ENCODE results near the gene LIMK1. TPM values are rescaled to one million over a fixed set of nuclear protein-coding genes. Genes with fewer than 3 reads are reported as not detected.

Gene LIMK1
- total RNA-seq, 1 donor from 2014 or later, result 17.6 TPM

DNA sequence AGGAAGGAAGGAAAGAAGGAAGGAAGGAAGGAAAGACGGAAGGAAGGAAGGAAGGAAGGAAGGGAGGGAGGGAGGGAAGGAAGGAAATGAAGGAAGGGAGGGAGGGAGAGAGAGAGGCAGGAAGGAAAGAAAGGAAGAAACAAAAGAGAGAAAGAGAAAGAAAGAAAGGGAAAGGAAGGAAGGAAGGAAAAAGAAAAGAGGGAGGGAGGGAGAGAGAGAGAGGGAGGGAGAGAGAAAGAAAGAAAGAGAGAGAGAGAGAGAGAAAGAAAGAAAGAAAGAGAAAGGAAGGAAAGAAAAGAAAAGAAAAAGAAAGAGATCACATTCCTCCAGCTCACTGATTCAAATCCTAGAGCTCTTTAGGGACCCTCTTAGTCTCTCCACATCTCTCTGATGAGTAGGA is 31.0 kb upstream of the LIMK1 start:
- intact Hi-C loops (cut with DNase I), result no loop called here
- DNase-seq (ENCODE audit: low spot score), result no peak
- no peak for ATAC-seq

DNA sequence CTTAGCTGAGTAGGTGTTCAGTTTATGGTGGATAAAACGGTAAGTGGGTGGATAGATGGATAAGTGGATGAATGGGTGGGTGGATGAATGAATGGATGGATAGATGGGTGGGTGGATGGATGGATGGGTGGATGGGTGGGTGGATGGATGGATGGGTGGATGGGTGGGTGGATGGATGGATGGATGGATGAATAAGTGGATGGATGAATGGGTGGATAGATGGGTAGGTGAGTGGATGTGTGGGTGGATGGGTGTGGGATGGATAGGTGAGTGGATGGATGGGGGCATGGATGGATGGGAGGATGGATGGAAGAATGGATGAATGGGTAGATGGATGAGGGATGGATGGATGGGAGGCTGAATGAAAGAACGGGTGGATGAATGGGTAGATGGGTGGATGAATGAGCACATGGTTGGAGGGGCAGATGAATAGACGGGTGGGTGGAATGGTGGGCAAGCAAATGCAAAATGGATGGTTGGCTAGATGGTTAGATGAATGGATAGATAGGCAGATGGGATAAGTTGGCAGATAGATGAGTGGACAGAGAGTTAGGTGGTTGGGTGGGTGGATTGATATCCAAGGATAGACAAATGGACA is 29.9 kb upstream of the LIMK1 start:
- DNase-seq (ENCODE audit: low spot score), result no peak
- no peak for ATAC-seq
- intact Hi-C loops (cut with DNase I), result no loop called here

GRCh38 chr7:74056096-74056915 is 27.3 kb upstream of the LIMK1 start:
- intact Hi-C loops (cut with DNase I), result no loop called here
- DNase-seq (ENCODE audit: low spot score) (no peak), ATAC-seq (no peak)

DNA sequence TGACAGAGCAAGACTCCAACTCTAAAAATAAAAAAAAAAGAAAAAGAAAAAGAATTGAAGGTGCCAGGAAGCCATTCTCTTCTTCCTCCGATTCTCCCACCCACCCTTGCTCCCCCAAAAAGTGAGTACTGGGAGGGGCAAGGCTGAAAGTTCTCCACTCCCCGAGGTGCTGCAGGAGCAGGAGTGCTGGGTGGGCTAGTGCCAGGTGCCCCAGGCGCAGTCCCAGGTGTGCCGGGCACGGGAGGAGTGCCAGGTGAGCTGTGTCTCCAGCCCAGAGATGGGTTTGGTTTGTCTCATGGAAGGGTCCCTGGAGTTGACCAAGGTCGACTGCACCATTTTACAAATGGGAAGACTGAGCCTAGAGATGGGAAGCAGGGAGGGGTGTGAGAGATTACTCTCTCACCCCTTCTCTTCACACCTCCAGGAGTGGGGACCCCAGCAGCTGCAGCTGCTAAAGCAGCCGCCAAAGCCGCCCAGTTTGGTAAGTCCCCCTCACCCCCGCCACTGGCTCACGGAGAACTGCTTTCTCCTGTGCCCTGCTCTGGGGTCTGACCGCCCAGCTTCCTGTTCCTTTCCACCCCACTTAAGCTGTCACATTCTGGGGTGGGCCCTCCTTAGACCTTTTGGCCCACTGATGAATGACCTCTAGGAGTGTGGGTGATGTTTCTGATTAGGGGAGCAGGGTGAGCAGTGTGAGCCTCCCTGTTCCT is 26.2 kb upstream of the LIMK1 start:
- no peak for DNase-seq (ENCODE audit: low spot score)
- no peak for ATAC-seq
- intact Hi-C loops (cut with DNase I), result no loop called here

DNA sequence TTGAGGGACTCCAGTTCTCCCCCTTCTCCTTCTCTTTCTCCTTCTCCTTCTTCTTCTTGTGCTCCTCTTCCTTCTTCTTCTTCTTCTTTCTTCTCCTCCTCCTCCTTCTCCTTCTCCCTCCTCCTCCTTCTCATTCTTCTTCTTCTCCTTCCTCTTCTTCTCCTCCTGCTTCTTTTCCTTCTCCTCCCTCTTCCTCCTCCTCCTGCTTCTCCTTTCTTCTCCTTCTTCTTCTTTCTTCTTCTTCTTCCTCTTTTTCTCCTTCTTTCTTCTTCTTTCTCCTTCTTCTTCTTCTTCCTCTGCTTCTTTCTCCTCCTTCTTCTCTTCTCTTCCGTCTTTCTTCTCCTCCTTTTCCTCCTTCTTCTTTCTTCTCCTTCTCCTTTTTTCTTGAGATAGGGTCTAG is 25.6 kb upstream of the LIMK1 start:
- DNase-seq (ENCODE audit: low spot score) (no peak), ATAC-seq (no peak)
- intact Hi-C loops (cut with DNase I), result no loop called here

- no peak for ATAC-seq
- intact Hi-C loops (cut with DNase I), result no loop called here
- no peak for DNase-seq (ENCODE audit: low spot score)
Observed at GRCh38 chr7:74058486-74058885, 25.1 kb upstream of the LIMK1 start.

- DNase-seq (ENCODE audit: low spot score) (no peak), ATAC-seq (no peak)
- intact Hi-C loops (cut with DNase I), result no loop called here
Observed at GRCh38 chr7:74059037-74059436, 24.6 kb upstream of the LIMK1 start.

DNA sequence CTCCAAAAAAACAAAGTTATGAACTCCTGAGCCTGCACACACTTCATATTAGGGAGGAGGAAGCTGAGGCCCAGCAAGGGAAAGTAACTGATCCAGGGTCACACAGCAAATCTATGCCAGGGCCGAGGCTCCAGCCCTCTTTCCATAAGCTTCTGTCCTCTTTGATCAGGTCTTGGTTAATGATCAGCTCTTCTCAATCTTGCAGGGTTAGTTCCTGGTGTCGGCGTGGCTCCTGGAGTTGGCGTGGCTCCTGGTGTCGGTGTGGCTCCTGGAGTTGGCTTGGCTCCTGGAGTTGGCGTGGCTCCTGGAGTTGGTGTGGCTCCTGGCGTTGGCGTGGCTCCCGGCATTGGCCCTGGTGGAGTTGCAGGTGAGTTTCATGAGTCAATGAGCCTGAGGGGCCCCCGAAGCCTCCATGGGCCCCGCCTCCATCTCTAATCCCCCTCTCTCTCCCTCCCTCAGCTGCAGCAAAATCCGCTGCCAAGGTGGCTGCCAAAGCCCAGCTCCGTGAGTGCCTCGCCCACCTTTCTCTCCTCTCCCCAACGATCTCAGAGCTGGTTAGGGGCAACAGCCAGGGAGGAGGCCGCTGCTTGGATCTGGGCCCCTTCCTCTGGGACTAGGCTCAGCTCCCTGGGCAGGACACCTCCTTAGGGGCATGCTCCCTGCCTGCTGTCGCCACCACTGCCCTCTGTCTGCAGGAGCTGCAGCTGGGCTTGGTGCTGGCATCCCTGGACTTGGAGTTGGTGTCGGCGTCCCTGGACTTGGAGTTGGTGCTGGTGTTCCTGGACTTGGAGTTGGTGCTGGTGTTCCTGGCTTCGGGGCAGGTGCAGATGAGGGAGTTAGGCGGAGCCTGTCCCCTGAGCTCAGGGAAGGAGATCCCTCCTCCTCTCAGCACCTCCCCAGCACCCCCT is 23.7 kb upstream of the LIMK1 start:
- ATAC-seq (no peak), DNase-seq (ENCODE audit: low spot score) (no peak)
- intact Hi-C loops (cut with DNase I), result loop anchor here (10.0 kb wide), 1 partner anchor 345 kb away; no protein-coding TSS in a partner anchor

- intact Hi-C loops (cut with DNase I), result loop anchor here (10.0 kb wide), 1 partner anchor 343 kb away; no protein-coding TSS in a partner anchor
- DNase-seq (ENCODE audit: low spot score), result peak; percentile 88
- peak; percentile 95 for ATAC-seq
Observed at GRCh38 chr7:74061840-74062539, 21.6 kb upstream of the LIMK1 start.

- ATAC-seq (no peak), DNase-seq (ENCODE audit: low spot score) (no peak)
- intact Hi-C loops (cut with DNase I), result loop anchor here (10.0 kb wide), 1 partner anchor 342 kb away; no protein-coding TSS in a partner anchor
Observed at GRCh38 chr7:74063223-74063641, 20.4 kb upstream of the LIMK1 start.

GRCh38 chr7:74063646-74064045 is 20.0 kb upstream of the LIMK1 start:
- ATAC-seq, result no peak
- DNase-seq (ENCODE audit: low spot score), result no peak
- intact Hi-C loops (cut with DNase I), result loop anchor here (10.0 kb wide), 1 partner anchor 341 kb away; no protein-coding TSS in a partner anchor

GRCh38 chr7:74064696-74065095 is 18.9 kb upstream of the LIMK1 start:
- ATAC-seq (no peak), DNase-seq (ENCODE audit: low spot score) (no peak)
- intact Hi-C loops (cut with DNase I), result loop anchor here (10.0 kb wide), 1 partner anchor 340 kb away; no protein-coding TSS in a partner anchor

DNA sequence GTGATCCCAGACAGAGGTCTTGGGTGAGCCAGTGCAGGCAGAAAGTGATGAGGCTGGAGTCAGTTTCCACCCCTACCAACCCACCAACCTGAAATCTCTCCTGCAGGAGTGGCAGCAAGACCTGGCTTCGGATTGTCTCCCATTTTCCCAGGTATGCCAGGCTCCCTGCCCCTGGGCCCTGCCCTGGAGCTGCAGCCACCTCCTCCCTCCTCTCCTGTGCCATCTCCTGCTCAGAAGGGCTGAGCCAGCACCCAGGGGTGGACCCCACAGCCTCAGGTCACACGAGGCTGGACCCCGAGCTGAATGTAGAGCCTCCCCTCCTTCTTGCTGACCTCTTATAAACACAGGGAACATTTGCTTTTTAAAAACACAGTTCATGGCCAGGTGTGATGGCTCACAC is 17.0 kb upstream of the LIMK1 start:
- DNase-seq (ENCODE audit: low spot score) (no peak), ATAC-seq (no peak)
- intact Hi-C loops (cut with DNase I), result loop anchor here (10.0 kb wide), 1 partner anchor 338 kb away; no protein-coding TSS in a partner anchor

GRCh38 chr7:74068378-74069085 is 15.1 kb upstream of the LIMK1 start:
- DNase-seq (ENCODE audit: low spot score) (no peak), ATAC-seq (peak; percentile 9)
- intact Hi-C loops (cut with DNase I), result loop anchor here (10.0 kb wide), 1 partner anchor 336 kb away; no protein-coding TSS in a partner anchor

DNA sequence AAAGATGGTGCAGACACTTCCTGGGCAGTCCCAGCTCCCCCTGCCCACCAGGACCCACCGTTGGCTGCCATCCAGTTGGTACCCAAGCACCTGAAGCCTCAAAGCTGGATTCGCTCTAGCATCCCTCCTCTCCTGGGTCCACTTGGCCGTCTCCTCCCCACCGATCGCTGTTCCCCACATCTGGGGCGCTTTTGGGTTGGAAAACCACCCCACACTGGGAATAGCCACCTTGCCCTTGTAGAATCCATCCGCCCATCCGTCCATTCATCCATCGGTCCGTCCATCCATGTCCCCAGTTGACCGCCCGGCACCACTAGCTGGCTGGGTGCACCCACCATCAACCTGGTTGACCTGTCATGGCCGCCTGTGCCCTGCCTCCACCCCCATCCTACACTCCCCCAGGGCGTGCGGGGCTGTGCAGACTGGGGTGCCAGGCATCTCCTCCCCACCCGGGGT is 14.5 kb upstream of the LIMK1 start:
- no peak for DNase-seq (ENCODE audit: low spot score)
- ATAC-seq, result no peak
- intact Hi-C loops (cut with DNase I), result loop anchor here (10.0 kb wide), 1 partner anchor 336 kb away; no protein-coding TSS in a partner anchor

GRCh38 chr7:74069790-74070618 is 13.6 kb upstream of the LIMK1 start:
- no peak for DNase-seq (ENCODE audit: low spot score)
- intact Hi-C loops (cut with DNase I), result loop anchor here (10.0 kb wide), 1 partner anchor 335 kb away; no protein-coding TSS in a partner anchor
- ATAC-seq, result no peak

GRCh38 chr7:74070619-74070921 is 13.0 kb upstream of the LIMK1 start:
- ATAC-seq, result no peak
- no peak for DNase-seq (ENCODE audit: low spot score)
- intact Hi-C loops (cut with DNase I), result no loop called here

Measured in sciatic nerve (tissue), 2 donors.